H9 (cell line): ENCODE results near the gene KRT74. TPM values are rescaled to one million over a fixed set of nuclear protein-coding genes. Genes with fewer than 3 reads are reported as not detected.

Source experiments
- DNase-seq: peaks from one replicate; pipeline ENCODE4 v3.0.0-alpha.2; 2017
- H2AFZ ChIP-seq: one replicate; pipeline ENCODE4 v1.6.1; 2013; ENCODE audit warnings: mild to moderate bottlenecking, low read length, control low read depth, moderate library complexity
- H2AK5ac ChIP-seq: 2 replicates; pipeline ENCODE4 v1.6.1; 2013; ENCODE audit warnings: low read length, control low read depth, mixed read lengths; ENCODE audit not compliant: insufficient read length
- H2BK120ac ChIP-seq: one replicate; pipeline ENCODE4 v1.6.1; 2013; ENCODE audit warnings: low read depth, mild to moderate bottlenecking, low read length, control low read depth, inconsistent platforms; ENCODE audit not compliant: poor library complexity, severe bottlenecking
- H2BK12ac ChIP-seq: 2 replicates; pipeline ENCODE4 v1.6.1; 2013; ENCODE audit warnings: low read length, control low read depth, mixed read lengths, low read depth; ENCODE audit not compliant: insufficient read length
- H2BK15ac ChIP-seq: 2 replicates; pipeline ENCODE4 v1.6.1; 2013; ENCODE audit warnings: low read depth, low read length, control low read depth
- H2BK20ac ChIP-seq: one replicate; pipeline ENCODE4 v1.6.1; 2013; ENCODE audit warnings: low read depth, mild to moderate bottlenecking, low read length, control low read depth, inconsistent platforms; ENCODE audit not compliant: poor library complexity, severe bottlenecking
- H2BK5ac ChIP-seq: 2 replicates; pipeline ENCODE4 v1.6.1; 2013; ENCODE audit warnings: low read length, control low read depth, mixed read lengths; ENCODE audit not compliant: insufficient read length
- H3K14ac ChIP-seq: 2 replicates; pipeline ENCODE4 v1.6.1; 2013; ENCODE audit warnings: low read length, control low read depth; ENCODE audit not compliant: insufficient read depth
- H3K18ac ChIP-seq: 2 replicates; pipeline ENCODE4 v1.6.1; 2013; ENCODE audit warnings: low read depth, mild to moderate bottlenecking, mixed read lengths, low read length, control low read depth; ENCODE audit not compliant: insufficient read length
- H3K23ac ChIP-seq: 2 replicates; pipeline ENCODE4 v1.6.1; 2013; ENCODE audit warnings: low read length, control low read depth, mixed read lengths, low read depth; ENCODE audit not compliant: insufficient read length
- H3K23me2 ChIP-seq: 2 replicates; pipeline ENCODE4 v1.6.1; 2013; ENCODE audit warnings: low read depth, mild to moderate bottlenecking, mixed read lengths, low read length, control low read depth; ENCODE audit not compliant: insufficient read length, poor library complexity, severe bottlenecking
- H3K27ac ChIP-seq: 2 replicates; pipeline ENCODE4 v1.5.1; 2013; ENCODE audit warnings: low read length, control low read depth, mixed read lengths, low read depth; ENCODE audit not compliant: insufficient read length
- H3K27me3 ChIP-seq: 2 replicates; pipeline ENCODE4 v1.6.1; 2013; ENCODE audit warnings: low read length, control low read depth, inconsistent platforms; ENCODE audit not compliant: insufficient read depth
- H3K4ac ChIP-seq: 2 replicates; pipeline ENCODE4 v1.6.1; 2013; ENCODE audit warnings: low read depth, mild to moderate bottlenecking, control low read depth, inconsistent platforms, low read length, moderate library complexity
- H3K4me1 ChIP-seq: 2 replicates; pipeline ENCODE4 v1.6.1; 2013; ENCODE audit warnings: low read length, control low read depth, inconsistent platforms; ENCODE audit not compliant: insufficient read depth
- H3K4me2 ChIP-seq: 2 replicates; pipeline ENCODE4 v1.6.1; 2013; ENCODE audit warnings: low read length, control low read depth, mixed read lengths; ENCODE audit not compliant: insufficient read length, insufficient read depth
- H3K56ac ChIP-seq: 2 replicates; pipeline ENCODE4 v1.6.1; 2013; ENCODE audit warnings: low read depth, mild to moderate bottlenecking, mixed read lengths, low read length, control low read depth; ENCODE audit not compliant: insufficient read length
- H3K79me1 ChIP-seq: 2 replicates; pipeline ENCODE4 v1.6.1; 2013; ENCODE audit warnings: low read depth, mild to moderate bottlenecking, moderate library complexity, low read length, control low read depth, inconsistent platforms; ENCODE audit not compliant: insufficient read depth, poor library complexity, severe bottlenecking
- H3K79me2 ChIP-seq: 2 replicates; pipeline ENCODE4 v1.6.1; 2013; ENCODE audit warnings: low read length, control low read depth, inconsistent platforms; ENCODE audit not compliant: insufficient read depth
- H3K9ac ChIP-seq: 2 replicates; pipeline ENCODE4 v1.6.1; 2013; ENCODE audit warnings: low read length, control low read depth, mixed read lengths; ENCODE audit not compliant: insufficient read length; ENCODE audit errors: extremely low read depth
- H3K9me3 ChIP-seq: one replicate; pipeline ENCODE4 v1.6.1; 2013; ENCODE audit warnings: low read depth, low read length, inconsistent platforms; ENCODE audit not compliant: control insufficient read depth
- H3T11ph ChIP-seq: one replicate; pipeline ENCODE4 v1.6.1; 2013; ENCODE audit warnings: mild to moderate bottlenecking, low read length, control low read depth, inconsistent platforms
- H4K20me1 ChIP-seq: one replicate; pipeline ENCODE4 v1.6.1; 2013; ENCODE audit not compliant: control insufficient read depth, insufficient read length, insufficient read depth
- H4K5ac ChIP-seq: 2 replicates; pipeline ENCODE4 v1.6.1; 2013; ENCODE audit warnings: low read depth, mild to moderate bottlenecking, mixed read lengths, low read length, control low read depth; ENCODE audit not compliant: insufficient read length
- H4K8ac ChIP-seq: replicated peaks from 2 replicates; pipeline ENCODE4 v1.6.1; 2013; ENCODE audit warnings: low read length, control low read depth, mixed read lengths, low read depth; ENCODE audit not compliant: insufficient read length
- H4K91ac ChIP-seq: 2 replicates; pipeline ENCODE4 v1.6.1; 2013; ENCODE audit warnings: low read depth, mild to moderate bottlenecking, moderate library complexity, mixed read lengths, low read length, control low read depth; ENCODE audit not compliant: insufficient read length
- H3K27ac Mint-ChIP-seq, 3 experiments: 2 replicates in 2 of 3; 3 replicates in 1 of 3; pipeline ENCODE4 v1.8.0; 2020 to 2021; ENCODE audit warnings: mixed read lengths in 3 of 3, mild to moderate bottlenecking in 1 of 3, moderate library complexity in 1 of 3
- H3K27me3 Mint-ChIP-seq: 2 replicates; pipeline ENCODE4 v1.8.0; 2021; ENCODE audit warnings: low read depth, mild to moderate bottlenecking, moderate library complexity, mixed read lengths
- H3K36me3 Mint-ChIP-seq, 3 experiments: 2 replicates in 2 of 3; 3 replicates in 1 of 3; pipeline ENCODE4 v1.8.0; 2020 to 2021; ENCODE audit warnings: low read depth in 3 of 3, mixed read lengths in 3 of 3; ENCODE audit not compliant: insufficient read depth in 1 of 3
- H3K4me1 Mint-ChIP-seq, 2 experiments: 2 replicates each; pipeline ENCODE4 v1.8.0; 2020; ENCODE audit warnings: mixed read lengths in 2 of 2
- H3K4me3 Mint-ChIP-seq, 2 experiments: 2 replicates in 1 of 2; 3 replicates in 1 of 2; pipeline ENCODE4 v1.8.0; 2020 to 2021; ENCODE audit warnings: mild to moderate bottlenecking in 2 of 2, mixed read lengths in 2 of 2, moderate library complexity in 1 of 2
- H3K9me3 Mint-ChIP-seq, 2 experiments: 2 replicates in 1 of 2; 3 replicates in 1 of 2; pipeline ENCODE4 v1.8.0; 2020; ENCODE audit warnings: mild to moderate bottlenecking in 2 of 2, mixed read lengths in 2 of 2, moderate library complexity in 1 of 2
- WGBS: extraction: QIAGEN DNeasy Blood & Tissue Kit; methylation state at CpG from one replicate; pipeline ENCODE4 v1.1.7; 2013; ENCODE audit warnings: missing lambda C conversion rate, low lambda C conversion rate, mixed read lengths; ENCODE audit not compliant: insufficient read length; ENCODE audit errors: extremely low coverage; 5-methylcytosine and 5-hydroxymethylcytosine counted together
- total RNA-seq: library from RNA; stranded (reverse); gene quantifications from 2 replicates; pipeline ENCODE4 v1.2.1, GENCODE V29; 2021
- TF ChIP-seq, protein P1 (sequence below): fragments of 200-600 bp; sonication (generic); conservative IDR thresholded peaks from 3 replicates; pipeline ENCODE4 v1.8.0; 2021; ENCODE audit warnings: antibody characterized with exemption, mild to moderate bottlenecking

The KRT74 gene
- total RNA-seq, 1 experiment from 2014 or later, result not detected

GRCh38 chr12:52590021-52590420 lies 16.4 kb upstream of the KRT74 start:
- H3K23me2 ChIP-seq, result no peaks in the 10 kb centered on the region
- Mint-ChIP-seq H3K27ac (no peak overlapping the region), H3K36me3 (peaks cover 3 to 13% (median 11%) of the 10 kb centered on the region in 3 experiments), H3K4me3 (no peak overlapping the region), H3K4me1 (no peaks in the 10 kb centered on the region), H3K9me3 (peaks cover 26 to 39% of the 10 kb centered on the region in 2 experiments), H3K27me3 (peaks cover 21% of the 10 kb centered on the region)
- H4K5ac ChIP-seq, result no peak overlapping the region
- H3K79me1 ChIP-seq, result no peaks in the 10 kb centered on the region
- no peak for DNase-seq
- H2BK20ac ChIP-seq, result no peak overlapping the region
- H3K4me1 ChIP-seq, result no peaks in the 10 kb centered on the region
- H2BK120ac ChIP-seq, result no peak overlapping the region
- no peak overlapping the region for H3K9ac ChIP-seq
- peaks cover 15% of the 10 kb centered on the region for H3K9me3 ChIP-seq
- no peak overlapping the region for H2BK12ac ChIP-seq
- H4K20me1 ChIP-seq, result no peaks in the 10 kb centered on the region
- H3K27ac ChIP-seq, result no peak overlapping the region
- no peaks in the 10 kb centered on the region for H3K27me3 ChIP-seq
- no peak overlapping the region for H3K4me2 ChIP-seq
- no peak overlapping the region for H2AK5ac ChIP-seq
- H3K4ac ChIP-seq, result no peak overlapping the region
- no peak overlapping the region for H2AFZ ChIP-seq
- H3K14ac ChIP-seq, result no peak overlapping the region
- no peak overlapping the region for H3K18ac ChIP-seq
- H3K79me2 ChIP-seq, result no peaks in the 10 kb centered on the region
- no peak overlapping the region for H2BK5ac ChIP-seq
- TF ChIP-seq, protein P1, sequence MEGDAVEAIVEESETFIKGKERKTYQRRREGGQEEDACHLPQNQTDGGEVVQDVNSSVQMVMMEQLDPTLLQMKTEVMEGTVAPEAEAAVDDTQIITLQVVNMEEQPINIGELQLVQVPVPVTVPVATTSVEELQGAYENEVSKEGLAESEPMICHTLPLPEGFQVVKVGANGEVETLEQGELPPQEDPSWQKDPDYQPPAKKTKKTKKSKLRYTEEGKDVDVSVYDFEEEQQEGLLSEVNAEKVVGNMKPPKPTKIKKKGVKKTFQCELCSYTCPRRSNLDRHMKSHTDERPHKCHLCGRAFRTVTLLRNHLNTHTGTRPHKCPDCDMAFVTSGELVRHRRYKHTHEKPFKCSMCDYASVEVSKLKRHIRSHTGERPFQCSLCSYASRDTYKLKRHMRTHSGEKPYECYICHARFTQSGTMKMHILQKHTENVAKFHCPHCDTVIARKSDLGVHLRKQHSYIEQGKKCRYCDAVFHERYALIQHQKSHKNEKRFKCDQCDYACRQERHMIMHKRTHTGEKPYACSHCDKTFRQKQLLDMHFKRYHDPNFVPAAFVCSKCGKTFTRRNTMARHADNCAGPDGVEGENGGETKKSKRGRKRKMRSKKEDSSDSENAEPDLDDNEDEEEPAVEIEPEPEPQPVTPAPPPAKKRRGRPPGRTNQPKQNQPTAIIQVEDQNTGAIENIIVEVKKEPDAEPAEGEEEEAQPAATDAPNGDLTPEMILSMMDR, result no peak
- H3T11ph ChIP-seq, result no peak overlapping the region
- H3K56ac ChIP-seq, result no peak overlapping the region
- no peak overlapping the region for H4K8ac ChIP-seq
- H3K23ac ChIP-seq, result no peak overlapping the region
- no peak overlapping the region for H2BK15ac ChIP-seq
- no peak overlapping the region for H4K91ac ChIP-seq
- WGBS, result no CpG with 5 or more reads among the region's 6 CpGs
